Fibroblast of skin of right quadriceps (primary cell): Measurements from ENCODE around the gene PSMG3.
A peak's percentile ranks its signal among the peaks of the same experiment; 100 is the strongest.
"Not testable (repeated sequence)": the region's sequence is repeated elsewhere in the genome, so short reads cannot be mapped to it uniquely, and the experiment has no call there.

Source experiments
- DNase-seq: peaks from one replicate; pipeline ENCODE4 v3.0.0-alpha.2; 2013

Gene PSMG3

DNA sequence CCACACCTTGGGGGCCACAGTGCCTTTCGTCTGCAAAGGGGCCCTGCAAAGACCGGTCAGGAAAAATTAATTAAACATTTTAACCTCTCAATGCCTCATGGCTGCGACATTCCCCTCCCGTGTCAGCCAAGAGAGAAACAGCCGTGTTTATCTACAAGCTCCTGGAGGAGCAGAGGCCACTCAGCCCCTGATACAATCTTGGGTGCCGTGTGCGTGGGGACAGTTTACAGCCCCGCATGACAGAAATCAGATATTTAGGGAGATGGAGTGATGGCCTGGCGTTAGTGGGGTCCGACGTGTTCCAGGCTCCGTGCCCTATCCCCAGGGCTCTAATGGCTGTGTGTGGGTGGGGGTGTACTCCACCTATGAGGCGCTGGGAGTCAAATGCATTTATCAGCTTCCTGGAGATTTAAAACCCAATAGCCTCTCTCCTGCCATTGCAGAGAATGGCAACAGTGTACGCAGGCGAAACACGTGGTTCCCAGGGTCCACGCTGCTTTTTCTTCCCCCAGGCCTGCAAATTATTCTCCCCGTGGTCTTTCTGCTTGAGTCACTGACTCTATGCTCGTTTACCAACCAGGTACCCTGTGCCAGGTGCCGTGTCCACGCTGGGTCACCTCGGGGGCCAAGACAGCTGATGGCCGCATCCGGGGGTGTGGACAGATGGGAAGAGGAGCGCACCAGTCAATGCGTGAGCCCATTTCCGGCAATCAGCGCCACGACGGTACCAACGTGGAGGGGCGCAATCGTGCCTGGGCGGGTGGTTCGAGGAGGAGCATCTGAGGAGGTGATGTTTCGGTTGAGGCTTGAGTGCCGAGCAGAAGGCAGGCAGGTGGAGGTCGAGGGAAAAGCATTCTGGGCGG, 26.6 kb upstream of the PSMG3 start:
- DNase-seq: no peak

DNA sequence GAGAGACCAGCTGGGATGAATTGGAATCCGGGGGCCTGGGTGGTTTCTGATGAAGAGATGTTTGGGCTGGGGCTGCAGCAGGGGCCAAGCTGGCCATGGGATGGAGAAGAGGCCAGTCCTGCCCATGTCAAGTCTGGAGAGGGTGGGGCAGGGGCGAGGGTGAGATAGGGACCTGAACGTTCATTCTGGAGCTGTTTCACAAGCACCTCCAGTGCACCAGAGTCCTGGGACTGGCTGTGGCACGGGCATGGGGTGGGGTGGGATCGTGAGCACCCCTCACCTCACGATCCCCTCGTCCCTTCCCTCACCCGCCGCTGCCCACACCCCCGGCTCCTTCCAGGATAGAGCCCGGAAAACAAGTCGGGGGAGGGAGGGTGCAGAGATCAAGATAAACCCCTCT, 25.8 kb upstream of the PSMG3 start:
- no peak for DNase-seq

- no peak for DNase-seq
These were observed 25.2 kb upstream of the PSMG3 start for GRCh38 chr7:1595027-1595426.

GRCh38 chr7:1593904-1594421, 24.1 kb upstream of the PSMG3 start:
- DNase-seq: no peak

DNA sequence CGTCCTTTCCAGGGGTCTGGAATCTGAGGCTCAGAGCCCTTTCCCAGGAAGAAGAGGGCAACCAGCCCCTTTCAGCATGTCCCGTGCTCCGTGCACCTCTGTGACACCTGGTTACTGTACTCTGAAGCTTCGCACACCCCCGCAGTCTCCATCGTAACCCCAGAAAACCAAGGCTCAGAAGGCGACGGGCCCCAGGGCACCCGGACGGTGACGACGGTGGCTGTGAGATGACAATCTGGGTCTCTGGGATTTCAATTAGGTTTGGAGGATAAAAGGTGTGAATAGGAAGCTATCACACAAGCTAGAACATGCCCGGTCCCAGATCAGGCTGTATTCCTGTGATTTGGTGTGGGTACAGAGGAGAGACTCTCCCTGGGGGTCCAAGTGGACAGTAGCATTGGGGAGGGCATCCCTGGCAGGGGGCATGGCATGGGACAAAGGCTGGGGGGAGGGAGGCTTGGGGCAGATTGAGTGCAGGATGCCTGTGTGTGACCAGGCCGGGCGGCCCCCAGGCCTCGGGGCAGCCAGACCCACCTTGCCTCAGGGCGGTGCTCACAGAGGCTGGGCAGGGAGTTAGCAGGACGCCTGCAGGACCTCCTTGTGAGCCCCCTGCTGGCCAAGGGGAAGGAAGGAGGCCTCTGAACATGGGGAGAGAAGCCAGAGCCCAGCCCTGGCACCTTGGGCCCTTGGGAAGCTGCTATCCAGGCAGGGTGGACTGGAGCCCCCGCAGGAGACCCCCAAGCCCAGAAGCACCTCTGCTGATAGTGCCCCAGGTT, 23.4 kb upstream of the PSMG3 start:
- no peak for DNase-seq

DNA sequence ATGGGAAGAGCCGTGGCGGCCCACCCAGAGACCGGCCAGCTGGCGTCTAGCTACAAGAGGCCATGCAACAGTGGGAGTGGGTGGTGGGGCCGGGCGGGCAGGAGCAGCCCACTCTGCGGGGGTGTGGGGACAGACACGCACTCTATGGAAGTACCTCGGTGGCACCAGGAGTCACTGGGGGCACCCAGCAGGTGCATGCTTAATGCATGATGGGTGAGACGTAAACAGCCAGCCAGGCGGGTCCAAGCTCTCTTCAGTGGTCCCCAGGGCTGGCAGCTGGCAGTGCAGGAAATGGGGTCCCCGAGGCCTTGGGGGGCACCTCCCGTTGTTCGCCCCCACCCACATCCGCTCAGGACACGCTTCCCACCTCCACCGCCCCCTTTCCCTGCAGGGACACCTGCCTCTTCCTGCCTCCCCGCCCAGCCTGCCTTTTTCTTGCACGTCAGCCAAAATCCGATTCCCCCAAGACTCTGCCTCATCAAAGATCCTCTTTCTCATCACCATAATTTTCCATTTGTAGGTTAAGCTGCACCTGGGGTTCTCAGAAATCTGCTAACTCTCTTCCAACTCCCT, 22.6 kb upstream of the PSMG3 start:
- DNase-seq: no peak

DNA sequence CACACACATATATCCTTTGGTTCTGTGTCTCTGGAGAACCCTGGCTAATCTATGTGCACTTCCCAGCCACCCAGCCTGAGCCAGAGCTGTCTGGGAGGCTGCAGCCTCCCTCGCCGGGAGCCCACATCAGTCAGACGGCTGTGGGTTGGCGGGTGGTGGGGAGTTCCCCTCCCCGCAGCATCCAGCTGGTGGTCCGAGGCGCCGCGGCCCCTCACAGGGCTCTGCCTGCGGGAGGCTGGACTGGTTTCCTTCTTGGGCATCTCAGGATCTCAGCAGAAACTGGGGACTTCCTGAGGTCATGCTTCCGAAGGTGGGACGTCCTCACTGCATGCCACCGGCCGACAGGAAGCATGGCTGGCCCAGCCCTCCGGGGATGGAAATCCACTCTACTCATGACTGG, 22.0 kb upstream of the PSMG3 start:
- no peak for DNase-seq

DNA sequence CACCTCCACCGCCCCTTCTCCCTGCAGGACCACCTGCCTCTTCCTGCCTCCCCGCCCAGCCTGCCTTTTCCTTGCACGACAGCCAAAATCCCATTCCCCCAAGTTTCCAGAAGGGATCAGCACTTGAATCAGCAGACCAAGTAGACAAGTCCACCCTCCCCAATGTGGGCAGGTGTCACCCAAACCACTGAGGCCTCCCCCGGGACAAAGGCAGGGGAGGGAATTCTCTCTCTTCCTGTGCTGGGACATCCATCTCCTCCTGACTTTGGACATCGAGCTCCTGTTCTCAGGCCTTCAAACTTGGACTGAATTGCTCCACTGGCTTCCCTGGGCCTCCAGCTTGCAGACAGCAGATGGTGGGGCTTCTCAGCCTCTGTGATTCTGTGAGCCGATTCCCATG, 21.6 kb upstream of the PSMG3 start:
- no peak for DNase-seq

GRCh38 chr7:1590887-1591286, 21.1 kb upstream of the PSMG3 start:
- no peak for DNase-seq

GRCh38 chr7:1590476-1590875, 20.6 kb upstream of the PSMG3 start:
- no peak for DNase-seq

GRCh38 chr7:1588978-1589377, 19.1 kb upstream of the PSMG3 start:
- DNase-seq: no peak

- no peak for DNase-seq
These were observed 17.9 kb upstream of the PSMG3 start for GRCh38 chr7:1587738-1588137.

- DNase-seq: no peak
These were observed 17.2 kb upstream of the PSMG3 start for GRCh38 chr7:1586827-1587705.

GRCh38 chr7:1586126-1586826, 16.4 kb upstream of the PSMG3 start:
- DNase-seq: no peak

GRCh38 chr7:1585142-1585981, 15.5 kb upstream of the PSMG3 start:
- DNase-seq: no peak

- no peak for DNase-seq
These were observed 14.9 kb upstream of the PSMG3 start for GRCh38 chr7:1584700-1585099.

DNA sequence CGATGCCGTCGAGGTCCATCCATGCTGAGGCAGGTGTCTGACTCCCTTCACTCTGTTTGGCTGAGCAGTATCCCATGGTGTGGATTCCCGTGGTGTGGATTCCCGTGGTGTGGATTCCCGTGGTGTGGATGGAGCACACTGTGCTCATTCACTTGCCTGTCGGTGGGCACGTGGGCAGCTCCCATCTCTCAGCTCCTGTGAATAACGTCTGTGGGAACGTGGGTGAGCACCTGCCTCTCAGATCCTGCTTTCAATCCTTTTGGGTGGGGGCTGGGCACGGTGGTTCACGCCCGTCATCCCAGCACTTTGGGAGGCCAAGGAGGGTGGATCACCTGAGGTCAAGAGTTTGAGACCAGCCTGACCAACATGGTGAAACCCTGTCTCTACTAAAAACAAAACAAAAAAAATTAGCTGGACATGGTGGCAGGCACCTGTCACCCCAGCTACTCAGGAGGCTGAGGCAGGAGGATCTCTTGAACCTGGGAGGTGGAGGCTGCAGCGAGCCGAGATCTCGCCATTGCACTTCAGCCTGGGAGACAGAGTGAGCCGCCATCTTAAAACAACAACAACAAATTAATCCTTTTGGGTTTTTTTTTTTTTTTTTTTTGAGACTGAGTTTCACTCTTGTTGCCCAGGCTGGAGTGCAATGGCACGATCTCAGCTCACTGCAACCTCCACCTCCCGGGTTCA, 13.6 kb upstream of the PSMG3 start:
- DNase-seq: not testable (repeated sequence)

GRCh38 chr7:1580422-1581030, 10.7 kb upstream of the PSMG3 start:
- no peak for DNase-seq

DNA sequence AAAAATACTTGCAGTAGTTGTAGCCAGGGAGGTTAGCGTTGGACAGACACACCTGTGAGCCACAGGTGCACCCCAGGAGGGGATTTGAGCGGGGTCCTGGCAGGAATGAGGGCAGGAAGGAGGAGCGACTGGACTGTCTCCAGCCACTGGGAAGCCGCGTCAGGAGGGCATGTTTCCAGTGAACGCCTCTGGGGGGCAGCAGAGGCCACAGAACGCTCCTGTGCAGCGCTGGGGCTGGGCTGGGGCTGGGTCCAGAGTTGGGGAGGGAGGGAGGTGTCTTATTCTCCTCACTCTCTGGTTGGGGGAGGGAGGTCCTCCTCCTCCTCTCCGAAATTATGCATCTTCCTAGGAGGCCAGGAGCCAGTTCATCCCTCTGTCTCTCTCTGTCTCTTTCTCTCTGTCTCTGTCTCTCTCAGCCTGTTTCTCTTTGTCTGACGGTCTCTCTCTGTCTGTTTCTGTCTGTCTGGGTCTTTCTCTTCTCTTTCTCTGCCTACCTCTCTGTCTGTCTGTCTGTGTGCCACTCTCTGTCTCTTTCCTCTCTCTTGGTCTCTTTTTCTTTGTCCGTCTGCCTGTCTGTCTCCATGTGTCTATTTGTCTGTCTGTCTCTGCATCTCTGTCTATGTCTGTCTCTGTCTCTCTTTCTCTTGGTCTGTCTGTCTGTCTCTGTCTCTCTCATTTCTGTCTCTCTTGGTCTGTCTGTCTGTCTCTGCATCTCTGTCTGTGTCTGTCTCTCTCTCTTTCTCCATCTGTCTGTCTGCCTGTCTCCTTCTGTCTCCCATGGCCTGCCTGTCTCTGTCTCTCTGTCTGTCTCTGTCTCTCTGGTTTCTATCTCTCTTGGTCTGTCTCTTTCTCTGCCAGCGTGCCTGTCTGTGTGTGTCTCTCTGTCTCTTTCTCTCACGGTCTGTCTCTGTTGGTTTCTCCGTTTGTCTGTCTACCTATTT, 9.9 kb upstream of the PSMG3 start:
- peak; percentile 57 for DNase-seq
